GM19397 (cell line): ENCODE data around the gene FCER2.
"Not testable (repeated sequence)": the region's sequence is repeated elsewhere in the genome, so short reads cannot be mapped to it uniquely, and the experiment has no call there.

ENCODE experiments used
- ATAC-seq: cut with Tn5 transposase; IDR thresholded peaks from one replicate; pipeline ENCODE4 v1.9.1; 2021; ENCODE audit warnings: mild to moderate bottlenecking, moderate library complexity; ENCODE audit not compliant: unreplicated experiment

The FCER2 gene

DNA sequence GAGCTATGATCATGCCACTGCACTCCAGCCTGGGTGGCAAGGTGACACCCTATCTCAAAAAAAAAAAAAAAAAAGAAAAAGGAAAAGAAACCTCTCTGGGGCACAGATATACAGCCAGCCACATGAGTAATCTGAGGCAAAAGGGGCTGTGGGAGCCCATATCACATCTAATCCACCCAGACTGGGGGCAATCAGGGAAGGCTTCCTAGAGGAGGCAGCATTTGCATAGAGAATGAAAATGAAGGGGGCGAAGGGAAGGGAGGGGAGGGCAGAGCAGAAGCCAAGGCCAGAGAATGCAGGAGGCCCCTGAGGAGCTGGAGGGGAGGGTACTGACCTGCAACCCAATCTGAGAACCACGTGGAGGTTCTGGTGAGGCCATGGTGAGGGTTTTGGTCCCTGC lies 51.8 kb downstream of the FCER2 start:
- ATAC-seq, result no peak

DNA sequence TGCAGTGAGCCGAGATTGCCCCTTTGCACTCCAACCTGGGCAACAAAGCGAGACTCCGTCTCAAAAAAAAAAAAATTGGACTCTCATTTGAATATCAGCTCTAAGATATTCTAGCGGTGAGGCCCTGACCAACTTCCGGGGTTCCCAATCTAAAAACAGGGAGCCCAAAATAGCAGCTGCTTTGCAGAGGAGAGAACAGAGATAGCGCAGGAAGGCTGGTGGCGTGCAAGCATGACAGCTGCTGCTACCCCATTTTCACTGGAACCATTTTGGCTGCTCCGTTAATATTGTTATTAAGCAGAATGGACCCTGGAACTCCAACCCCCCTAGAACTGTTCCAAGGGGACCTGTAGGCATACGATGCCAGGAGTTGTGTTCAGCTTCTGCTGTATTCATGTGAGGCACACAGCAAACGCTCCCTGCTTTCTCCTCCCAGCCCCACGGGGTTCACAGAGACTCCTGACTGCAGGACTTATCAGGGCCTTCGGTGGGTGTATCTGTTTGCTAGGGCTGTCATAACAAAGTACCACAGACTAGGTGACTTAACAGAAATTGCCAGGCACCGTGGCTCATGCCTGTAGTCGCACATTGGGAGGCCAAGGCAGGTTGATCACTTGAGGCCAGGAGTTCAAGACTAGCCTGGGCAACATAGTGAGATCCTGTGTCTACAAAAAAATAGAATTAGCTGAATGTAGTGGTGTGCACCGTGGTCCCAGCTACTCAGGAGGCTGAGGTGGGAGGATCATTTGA lies 53.5 kb downstream of the FCER2 start:
- no peak for ATAC-seq

DNA sequence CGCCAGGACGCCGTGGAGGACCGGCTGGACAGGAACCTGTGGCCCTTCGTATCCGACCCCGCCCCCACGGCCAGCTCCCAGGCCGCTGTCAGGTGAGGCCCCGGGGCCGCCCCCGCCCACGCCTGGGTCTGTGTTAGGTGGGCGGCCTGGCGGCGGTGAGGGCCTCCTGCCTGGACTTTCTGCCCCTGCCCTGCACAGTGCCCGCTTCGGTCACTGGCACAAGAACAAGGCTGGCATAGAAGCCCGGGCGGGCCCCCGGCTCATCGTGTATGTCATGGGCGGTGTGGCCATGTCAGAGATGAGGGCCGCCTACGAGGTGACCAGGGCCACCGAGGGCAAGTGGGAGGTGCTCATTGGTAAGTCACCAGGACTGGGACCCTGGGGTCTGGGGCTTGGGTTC lies 54.8 kb downstream of the FCER2 start:
- ATAC-seq, result no peak

DNA sequence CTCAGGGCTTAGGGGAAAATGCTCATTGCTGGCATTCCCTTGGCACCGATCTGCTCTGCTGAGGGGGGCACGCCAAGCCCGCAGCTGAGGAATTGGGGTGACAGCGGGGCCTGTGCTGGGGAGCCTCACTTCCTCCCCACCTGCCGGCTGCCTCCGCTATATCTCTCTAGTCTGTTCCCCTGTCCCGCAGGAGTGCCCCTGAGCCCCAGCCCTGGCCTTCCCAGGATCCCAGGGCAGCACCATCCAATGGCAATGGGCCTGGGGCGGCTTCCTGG lies 55.6 kb downstream of the FCER2 start:
- no peak for ATAC-seq

DNA sequence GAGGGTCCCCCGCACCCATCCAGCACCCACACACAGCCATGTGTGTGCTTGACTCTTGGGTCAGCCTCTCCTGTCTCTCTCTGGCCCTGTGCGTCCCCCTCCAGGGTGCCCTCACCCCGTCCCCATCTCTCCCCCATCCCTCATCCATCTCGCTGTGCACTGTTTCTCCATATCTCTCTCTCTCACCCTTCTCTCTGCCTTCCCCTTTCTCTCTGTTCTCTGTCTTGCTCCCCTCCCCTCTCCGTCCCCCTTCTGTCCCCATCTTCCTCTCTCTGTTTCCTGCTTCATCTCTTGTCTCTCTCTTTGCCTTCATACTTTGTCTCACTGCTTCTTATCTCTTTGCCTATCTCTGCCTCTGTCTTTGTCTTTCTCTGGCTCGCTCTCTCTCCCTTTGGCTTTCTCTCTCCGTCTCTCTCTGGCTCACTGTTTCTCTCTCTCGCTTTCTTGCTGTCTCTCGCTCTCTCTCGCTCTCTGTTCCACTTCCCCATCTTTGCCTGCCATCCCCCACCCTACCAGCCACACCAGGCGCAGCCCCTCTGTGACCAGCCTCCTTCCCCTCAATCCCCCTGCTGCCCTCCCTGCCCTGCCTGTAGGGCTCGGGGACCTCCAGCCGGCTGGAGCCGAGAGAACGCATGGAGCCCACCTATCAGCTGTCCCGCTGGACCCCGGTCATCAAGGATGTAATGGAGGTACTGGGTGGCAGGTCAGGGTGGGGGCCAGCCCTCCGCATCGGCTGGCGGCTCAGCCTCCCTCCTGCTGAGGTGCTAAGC lies 56.1 kb downstream of the FCER2 start:
- ATAC-seq, result no peak

DNA sequence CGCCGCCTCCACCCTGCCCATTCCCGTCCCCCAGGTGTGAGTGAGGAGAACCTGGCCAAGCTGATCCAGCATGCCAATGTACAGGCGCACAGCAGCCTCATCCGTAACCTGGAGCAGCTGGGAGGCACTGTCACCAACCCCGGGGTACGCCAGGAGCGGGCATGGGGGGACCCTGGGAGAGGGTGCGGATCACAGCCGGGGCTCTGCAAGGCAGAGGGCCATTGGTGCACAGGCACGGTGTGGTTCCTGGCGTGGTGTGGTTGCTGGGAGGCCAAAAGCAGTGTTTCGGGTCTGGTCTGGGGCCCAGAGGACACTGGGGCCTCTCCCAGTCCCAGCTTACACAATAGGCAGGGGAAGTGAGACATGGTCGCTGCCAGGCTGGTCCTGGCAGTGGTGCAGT lies 56.8 kb downstream of the FCER2 start:
- ATAC-seq, result no peak

DNA sequence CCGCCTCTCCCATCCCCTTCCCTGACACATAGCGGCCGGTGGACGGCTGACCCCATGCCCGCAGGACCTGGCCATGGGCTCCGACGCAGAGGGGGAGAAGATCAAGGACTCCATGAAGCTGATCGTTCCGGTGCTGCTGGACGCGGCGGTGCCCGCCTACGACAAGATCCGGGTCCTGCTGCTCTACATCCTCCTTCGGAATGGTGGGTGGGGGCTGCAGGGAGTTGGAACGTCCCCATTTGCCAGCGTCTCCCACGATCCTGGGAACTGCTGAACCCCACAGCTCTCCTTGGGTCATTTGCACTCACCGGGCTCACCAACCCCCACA lies 57.4 kb downstream of the FCER2 start:
- no peak for ATAC-seq

DNA sequence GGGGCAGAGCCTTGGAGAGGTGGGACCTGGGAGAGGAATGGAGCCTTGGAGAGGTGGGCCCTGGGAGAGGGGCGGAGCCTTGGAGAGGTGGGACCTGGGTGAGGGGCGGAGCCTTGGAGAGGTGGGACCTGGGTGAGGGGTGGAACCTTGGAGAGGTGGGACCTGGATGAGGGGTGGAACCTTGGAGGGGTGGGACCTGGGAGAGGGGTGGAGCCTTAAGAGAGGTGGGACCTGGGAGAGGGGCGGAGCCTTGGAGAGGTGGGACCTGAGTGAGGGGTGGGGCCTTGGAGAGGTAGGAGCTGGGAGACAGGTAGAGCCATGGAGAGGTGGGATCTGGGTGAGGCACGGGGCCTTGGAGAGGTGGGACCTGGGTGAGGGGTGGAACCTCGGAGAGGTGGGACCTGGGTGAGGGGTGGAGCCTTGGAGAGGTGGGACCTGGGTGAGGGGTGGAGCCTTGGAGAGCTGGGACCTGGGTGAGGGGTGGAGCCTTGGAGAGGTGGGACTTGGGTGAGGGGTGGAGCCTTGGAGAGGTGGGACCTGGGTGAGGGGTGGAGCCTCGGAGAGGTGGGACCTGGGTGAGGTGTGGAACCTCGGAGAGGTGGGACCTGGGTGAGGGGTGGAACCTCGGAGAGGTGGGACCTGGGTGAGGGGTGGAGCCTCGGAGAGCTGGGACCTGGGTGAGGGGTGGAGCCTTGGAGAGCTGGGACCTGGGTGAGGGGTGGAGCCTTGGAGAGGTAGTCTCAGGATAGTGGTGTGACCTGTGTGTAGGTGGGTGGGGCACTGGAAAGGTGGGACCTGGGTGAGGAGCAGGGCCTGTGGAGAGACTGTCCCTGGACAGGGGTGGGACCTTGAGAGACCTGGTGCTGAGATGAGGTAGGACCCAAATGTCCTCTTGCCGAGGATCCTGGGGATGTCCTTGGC lies 58.0 kb downstream of the FCER2 start:
- not testable (repeated sequence) for ATAC-seq

DNA sequence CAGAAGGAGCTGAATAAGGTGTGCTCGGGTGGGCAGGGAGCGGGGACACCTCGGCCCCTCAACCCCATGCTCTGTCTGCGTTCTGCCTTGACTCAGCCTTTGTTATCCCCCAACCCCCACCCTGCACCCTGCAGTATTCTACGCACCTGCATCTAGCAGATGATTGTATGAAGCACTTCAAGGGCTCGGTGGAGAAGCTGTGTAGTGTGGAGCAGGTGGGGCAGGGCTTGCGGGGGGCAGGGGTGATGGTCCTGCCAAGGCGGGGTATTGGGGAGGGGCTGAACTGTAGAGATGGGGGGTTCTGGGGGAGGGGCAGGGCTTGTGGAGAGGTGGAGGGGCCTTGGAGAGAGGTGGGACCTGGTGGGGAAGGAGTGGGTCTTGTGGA lies 58.9 kb downstream of the FCER2 start:
- ATAC-seq, result no peak

DNA sequence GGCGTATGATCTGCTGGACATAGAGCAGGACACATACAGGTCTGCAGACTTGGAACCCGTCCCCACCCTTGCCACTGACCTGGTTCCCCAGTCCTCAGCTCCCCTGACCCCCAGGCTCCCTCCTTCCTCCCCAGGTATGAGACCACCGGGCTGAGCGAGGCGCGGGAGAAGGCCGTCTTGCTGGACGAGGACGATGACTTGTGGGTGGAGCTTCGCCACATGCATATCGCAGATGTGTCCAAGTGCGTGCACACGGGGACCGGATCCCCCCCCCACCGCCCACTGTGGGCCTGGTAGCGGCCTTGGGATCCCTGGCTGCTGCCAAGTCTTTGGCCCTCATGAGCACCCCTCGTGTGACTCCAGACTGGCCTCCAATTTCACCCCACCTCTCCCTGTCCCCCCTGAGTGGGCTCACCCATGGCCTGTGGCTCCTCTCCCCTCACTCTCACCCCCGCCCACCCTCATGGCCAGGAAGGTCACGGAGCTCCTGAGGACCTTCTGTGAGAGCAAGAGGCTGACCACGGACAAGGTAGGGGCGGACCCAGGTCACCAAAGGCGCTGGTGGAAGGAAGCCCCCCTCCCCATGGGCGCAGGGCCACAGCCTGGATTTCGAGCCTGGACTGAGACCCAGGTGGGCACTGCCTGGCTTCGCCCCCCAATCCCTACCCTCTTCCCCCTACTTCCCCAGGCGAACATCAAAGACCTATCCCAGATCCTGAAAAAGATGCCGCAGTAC lies 59.5 kb downstream of the FCER2 start:
- no peak for ATAC-seq

DNA sequence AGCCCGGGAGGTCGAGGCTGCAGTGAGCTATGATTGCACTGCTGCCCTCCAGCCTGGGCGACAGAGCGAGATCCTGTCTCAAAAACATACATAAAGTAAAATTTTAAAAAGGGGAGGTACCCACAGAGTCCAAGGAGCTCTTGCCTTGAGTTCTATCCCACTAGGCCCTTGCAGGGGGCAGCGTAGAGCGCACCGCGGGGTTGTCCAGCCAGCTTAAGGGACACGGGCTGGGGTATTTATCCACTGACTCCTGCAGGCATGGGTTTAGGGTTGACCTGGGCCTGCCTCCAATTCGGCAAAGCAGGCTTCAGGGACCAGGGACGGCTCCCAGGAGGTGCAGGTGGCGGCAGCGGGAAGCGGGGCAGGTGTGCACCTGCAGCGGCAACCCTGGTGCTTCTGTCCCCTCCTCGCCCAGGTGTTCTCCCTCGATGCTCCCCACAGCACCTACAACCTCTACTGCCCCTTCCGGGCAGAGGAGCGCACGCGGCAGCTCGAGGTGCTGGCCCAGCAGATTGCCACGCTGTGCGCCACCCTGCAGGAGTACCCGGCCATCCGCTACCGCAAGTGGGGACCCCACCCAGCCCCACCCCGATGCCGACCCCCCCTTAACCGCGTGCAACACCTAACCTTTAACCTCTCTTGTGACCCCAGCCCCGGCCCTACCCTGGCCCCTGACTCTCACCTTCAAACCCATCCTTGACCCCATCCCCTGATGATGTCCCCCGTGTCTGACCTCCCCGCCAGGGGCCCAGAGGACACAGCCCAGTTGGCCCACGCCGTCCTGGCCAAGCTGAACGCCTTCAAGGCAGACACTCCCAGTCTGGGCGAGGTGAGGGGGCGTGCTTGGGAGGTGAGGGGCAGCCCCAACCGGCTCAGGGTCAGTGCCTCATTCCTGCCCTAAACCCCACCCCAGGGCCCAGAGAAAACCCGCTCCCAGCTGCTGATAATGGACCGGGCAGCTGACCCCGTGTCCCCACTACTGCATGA lies 60.3 kb downstream of the FCER2 start:
- ATAC-seq, result no peak

DNA sequence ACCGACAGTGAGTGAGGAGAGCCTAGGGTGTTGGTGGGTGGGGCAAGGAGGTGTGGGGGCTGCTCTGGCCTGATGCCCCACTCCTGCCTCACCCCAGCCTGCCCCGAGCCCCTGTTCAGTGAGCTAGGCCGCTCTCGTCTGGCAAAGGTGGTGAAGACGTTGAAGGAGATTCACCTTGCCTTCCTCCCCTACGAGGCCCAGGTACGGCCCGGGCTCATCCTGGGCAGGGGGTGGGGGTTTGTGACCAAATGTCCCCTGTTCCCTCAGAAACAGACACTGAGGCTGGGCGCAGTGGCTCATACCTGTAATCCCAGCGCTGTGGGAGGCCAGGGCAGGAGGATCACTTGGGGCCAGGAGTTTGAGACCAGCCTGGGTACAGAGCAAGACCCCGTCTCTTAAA lies 61.1 kb downstream of the FCER2 start:
- ATAC-seq, result no peak

DNA sequence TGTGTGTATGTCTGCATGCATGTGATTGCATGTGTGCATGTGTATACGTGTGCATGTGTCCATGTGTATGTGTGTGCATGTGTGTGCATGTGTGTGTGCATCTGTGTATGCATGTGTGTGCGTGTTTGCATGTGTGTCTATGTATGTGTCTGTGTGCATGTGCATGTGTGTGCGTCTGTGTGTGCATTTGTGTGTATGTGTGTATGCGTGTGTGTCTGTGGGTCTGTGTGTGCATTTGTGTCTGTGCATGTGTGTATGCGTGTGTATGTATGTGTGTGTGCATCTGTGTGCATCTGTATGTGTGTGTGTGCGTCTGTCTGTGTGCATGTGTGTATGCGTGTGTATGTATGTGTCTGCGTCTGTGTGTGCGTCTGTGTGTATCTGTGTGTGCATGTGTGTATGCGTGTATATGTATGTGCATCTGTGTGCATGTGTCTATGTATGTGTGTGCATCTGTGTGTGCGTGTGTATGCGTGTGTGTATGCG lies 62.0 kb downstream of the FCER2 start:
- ATAC-seq, result no peak

DNA sequence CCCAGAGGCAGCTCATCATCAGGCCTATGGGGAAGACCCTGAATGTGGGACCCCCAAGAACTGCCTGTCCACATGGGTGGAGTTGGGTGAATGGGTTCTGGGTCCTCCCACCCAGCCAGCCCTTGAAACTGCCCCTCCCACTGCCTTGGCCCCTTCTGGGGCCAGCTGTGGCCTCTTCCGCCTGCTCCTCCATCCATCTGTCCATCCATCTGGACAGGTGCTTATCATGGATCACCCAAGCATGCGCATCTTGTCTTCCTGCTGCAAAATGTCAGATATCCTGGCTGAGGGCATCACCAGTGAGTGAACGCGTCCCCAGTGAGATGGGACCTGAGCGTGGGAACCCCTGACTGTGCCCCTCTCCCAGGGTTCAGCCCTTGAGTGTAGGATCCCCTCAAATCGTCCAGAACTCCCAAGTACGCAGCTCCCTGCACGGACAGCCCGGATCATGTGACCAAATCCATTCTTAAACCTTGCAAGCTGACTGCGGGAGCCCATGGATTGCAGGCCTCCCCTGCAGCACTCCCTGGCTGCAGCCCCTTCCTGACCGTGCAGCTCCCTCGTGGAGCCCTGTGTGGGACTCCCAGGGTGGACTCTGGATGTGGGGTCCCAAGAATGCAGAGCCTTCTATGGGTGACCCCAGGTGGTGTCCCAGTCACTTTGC lies 63.0 kb downstream of the FCER2 start:
- no peak for ATAC-seq
